Stimulated activated CD8-positive, alpha-beta memory T cell treated with anti-CD3 and anti-CD28 coated beads, Interleukin-4, amount 100 ng/mL, for 24 hours (primary cell): Measurements from ENCODE around the gene GBP1.

ENCODE experiments used
- DNase-seq: peaks from one replicate; pipeline ENCODE4 v3.0.0-alpha.2; 2020; ENCODE audit warnings: low read depth

Gene GBP1

GRCh38 chr1:89005286-89006151 is 59.5 kb downstream of the GBP1 start:
- DNase-seq = no peak
